Measurements from ENCODE around the gene CREG1. TPM values are rescaled to one million over a fixed set of nuclear protein-coding genes. Genes with fewer than 3 reads are reported as not detected.
"Not testable (repeated sequence)": the region's sequence is repeated elsewhere in the genome, so short reads cannot be mapped to it uniquely, and the experiment has no call there.

Gene CREG1
- total RNA-seq, 4 donors from 2014 or later: 247 to 294 (median 285) TPM

GRCh38 chr1:167579986-167580385, 26.4 kb upstream of the CREG1 start:
- no peak for DNase-seq (ENCODE audit: low spot score)
- no peak for ATAC-seq (ENCODE audit: low FRiP score)
- no peak for TF ChIP-seq CTCF (IDR thresholded peaks at IDR 0.05)

- TF ChIP-seq CTCF (IDR thresholded peaks at IDR 0.05): no peak
- DNase-seq (ENCODE audit: low spot score) (no peak), ATAC-seq (ENCODE audit: low FRiP score) (no peak)
Observed at GRCh38 chr1:167578939-167579521, 25.5 kb upstream of the CREG1 start.

GRCh38 chr1:167575649-167576048, 22.1 kb upstream of the CREG1 start:
- no peak for TF ChIP-seq CTCF (IDR thresholded peaks at IDR 0.05)
- ATAC-seq (ENCODE audit: low FRiP score) (no peak), DNase-seq (ENCODE audit: low spot score) (no peak)

- no peak for DNase-seq (ENCODE audit: low spot score)
- no peak for TF ChIP-seq CTCF (IDR thresholded peaks at IDR 0.05)
- no peak for ATAC-seq (ENCODE audit: low FRiP score)
Observed at GRCh38 chr1:167573035-167573434, 19.5 kb upstream of the CREG1 start.

- DNase-seq (ENCODE audit: low spot score); ATAC-seq (ENCODE audit: low FRiP score): not testable (repeated sequence)
Observed at GRCh38 chr1:167570712-167571111, 17.1 kb upstream of the CREG1 start.

- no peak for TF ChIP-seq CTCF (IDR thresholded peaks at IDR 0.05)
- no peak for DNase-seq (ENCODE audit: low spot score)
- ATAC-seq (ENCODE audit: low FRiP score): no peak
Observed at GRCh38 chr1:167567663-167568062, 14.1 kb upstream of the CREG1 start.

- no peak for DNase-seq (ENCODE audit: low spot score)
- TF ChIP-seq CTCF (IDR thresholded peaks at IDR 0.05): no peak
- no peak for ATAC-seq (ENCODE audit: low FRiP score)
Observed at GRCh38 chr1:167566766-167567165, 13.2 kb upstream of the CREG1 start.

GRCh38 chr1:167565922-167566321, 12.4 kb upstream of the CREG1 start:
- TF ChIP-seq CTCF (IDR thresholded peaks at IDR 0.05): no peak
- DNase-seq (ENCODE audit: low spot score) (no peak), ATAC-seq (ENCODE audit: low FRiP score) (no peak)
